ENCODE data around the gene NLK. TPM values are rescaled to one million over a fixed set of nuclear protein-coding genes. Genes with fewer than 3 reads are reported as not detected.
A peak's percentile ranks its signal among the peaks of the same experiment; 100 is the strongest.
"Not testable (repeated sequence)": the region's sequence is repeated elsewhere in the genome, so short reads cannot be mapped to it uniquely, and the experiment has no call there.

Gene NLK
- total and polyA plus RNA-seq, 5 donors from 2014 or later: 1.7 to 16.0 (median 1.9) TPM

DNA sequence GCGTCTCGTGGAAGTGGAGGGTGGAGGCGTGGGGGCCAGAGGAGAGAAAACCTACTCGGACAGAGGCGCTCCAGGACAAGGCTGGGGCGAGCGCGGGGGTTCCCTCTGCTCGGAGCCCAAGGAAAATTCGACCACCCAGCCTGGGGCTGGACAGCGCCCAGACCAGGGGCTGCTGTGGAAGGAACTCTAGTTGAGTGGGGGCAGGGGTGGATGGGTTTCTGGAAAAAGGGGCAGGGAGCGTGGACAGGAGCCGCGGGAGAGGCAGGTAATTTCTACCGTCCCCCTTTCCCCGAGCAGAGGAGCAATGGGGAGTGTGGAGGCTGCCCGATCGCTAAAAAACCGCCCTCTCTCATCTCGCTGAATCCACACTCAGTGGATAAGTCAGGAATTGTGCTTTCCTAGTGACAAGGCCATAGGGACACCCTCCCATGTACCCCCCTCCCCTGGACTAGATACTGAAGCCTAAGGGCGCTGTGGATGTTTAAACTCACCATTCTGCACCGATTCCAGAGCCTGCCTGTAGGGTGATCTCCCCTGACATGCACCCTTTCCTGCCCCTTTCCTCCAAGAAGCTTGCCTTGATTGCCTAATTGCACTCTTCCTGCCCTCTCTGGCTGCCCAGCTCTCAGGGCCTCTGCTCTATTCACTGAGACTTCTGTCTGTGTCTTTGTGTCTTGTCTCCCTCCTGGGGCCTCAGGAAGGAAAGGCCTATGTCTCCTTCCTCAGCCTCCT is 185.8 kb downstream of the NLK start:
- H3K9me3 ChIP-seq (ENCODE audit: control insufficient read depth in 2 of 2, low read length in 2 of 2): no peaks in the 10 kb centered on the region
- peaks cover 0 to 3% (median 0%) of the 10 kb centered on the region in 7 donors for H3K9me3 Mint-ChIP-seq
- no peak overlapping the region for H3K4me3 ChIP-seq (ENCODE audit: low read depth, low read length)

DNA sequence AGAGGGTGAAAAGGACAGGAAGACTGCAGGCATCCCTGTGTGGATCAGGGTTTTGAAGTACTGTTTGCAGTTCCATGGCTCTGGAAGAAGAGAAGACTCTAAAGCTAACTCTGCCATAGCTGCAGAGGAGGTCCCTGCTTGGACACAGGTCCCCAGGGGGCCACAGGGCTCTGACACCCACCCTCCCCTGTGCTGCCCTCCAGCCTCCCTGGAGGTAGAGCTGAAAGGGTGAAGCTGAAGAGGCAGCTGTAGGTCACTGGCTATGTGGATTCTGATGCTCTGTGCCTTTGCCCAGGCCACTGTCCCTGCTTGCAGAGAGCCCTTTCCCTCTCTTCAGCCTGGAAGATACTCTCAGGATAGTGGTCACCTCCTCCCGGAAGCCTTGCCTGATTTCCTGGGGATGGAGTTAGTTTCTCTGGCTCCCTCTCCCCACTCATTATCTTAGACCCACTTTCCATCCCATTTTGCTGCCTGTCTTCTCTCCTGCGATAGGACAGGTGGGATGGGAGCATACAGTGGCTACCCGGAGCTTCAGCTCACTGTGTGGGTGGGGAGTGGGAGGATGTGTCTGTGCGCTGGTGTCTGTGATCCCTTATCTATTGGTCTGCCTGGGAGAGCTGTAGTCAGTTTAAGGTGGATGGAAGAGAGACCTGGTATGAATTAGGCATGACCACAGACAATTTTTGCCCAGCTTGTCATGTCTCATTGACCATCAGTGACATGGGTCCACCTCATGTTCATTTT is 186.7 kb downstream of the NLK start:
- Histone ChIP-seq H3K27ac (ENCODE audit: insufficient read depth, low read length, poor library complexity, severe bottlenecking) (no peak overlapping the region), H3K36me3 (ENCODE audit: control insufficient read depth, insufficient read depth, low read length) (no peaks in the 10 kb centered on the region), H3K4me1 (ENCODE audit: control insufficient read depth, insufficient read depth, low read length, poor library complexity, severe bottlenecking) (peaks cover 5% of the 10 kb centered on the region), H3K9me3 (ENCODE audit: control insufficient read depth in 2 of 2, low read length in 2 of 2) (no peaks in the 10 kb centered on the region), H3K27me3 (ENCODE audit: control insufficient read depth, insufficient read depth, low read length) (peaks cover 13% of the 10 kb centered on the region), H3K4me3 (ENCODE audit: low read depth, low read length) (no peak overlapping the region)
- Mint-ChIP-seq H3K4me1 (peaks cover 0 to 18% (median 11%) of the 10 kb centered on the region in 4 donors), H3K36me3 (no peaks in the 10 kb centered on the region), H3K27ac (no peak overlapping the region), H3K27me3 (peaks cover 48% of the 10 kb centered on the region), H3K9me3 (peaks cover 0 to 3% (median 0%) of the 10 kb centered on the region in 7 donors), H3K4me3 (no peak overlapping the region)
- DNase-seq (no peak), ATAC-seq (ENCODE audit: low read depth in 2 of 2) (no peak)

More for the DNA sequence above, 185.8 kb downstream of the NLK start:
- peak overlapping the region in 1 of 3 donors; percentile 17 for H3K27ac Mint-ChIP-seq
- H3K36me3 Mint-ChIP-seq: no peaks in the 10 kb centered on the region
- peaks cover 13% of the 10 kb centered on the region for H3K27me3 ChIP-seq (ENCODE audit: control insufficient read depth, insufficient read depth, low read length)
- DNase-seq (peak in 1 of 3 donors; percentile 6), ATAC-seq (ENCODE audit: low read depth in 2 of 2) (no peak)
- H3K4me1 ChIP-seq (ENCODE audit: control insufficient read depth, insufficient read depth, low read length, poor library complexity, severe bottlenecking): peaks cover 5% of the 10 kb centered on the region
- H3K27ac ChIP-seq (ENCODE audit: insufficient read depth, low read length, poor library complexity, severe bottlenecking): no peak overlapping the region
- peak overlapping the region in 2 of 4 donors; percentile 64 to 74 for H3K4me3 Mint-ChIP-seq
- no peaks in the 10 kb centered on the region for H3K36me3 ChIP-seq (ENCODE audit: control insufficient read depth, insufficient read depth, low read length)
- peaks cover 0 to 18% (median 11%) of the 10 kb centered on the region in 4 donors for H3K4me1 Mint-ChIP-seq
- peaks cover 45% of the 10 kb centered on the region for H3K27me3 Mint-ChIP-seq

- H3K4me3 ChIP-seq (ENCODE audit: low read depth, low read length): no peak overlapping the region
- no peak overlapping the region for H3K27ac ChIP-seq (ENCODE audit: insufficient read depth, low read length, poor library complexity, severe bottlenecking)
- no peaks in the 10 kb centered on the region for H3K36me3 ChIP-seq (ENCODE audit: control insufficient read depth, insufficient read depth, low read length)
- Mint-ChIP-seq H3K27me3 (peaks cover 54% of the 10 kb centered on the region), H3K36me3 (no peaks in the 10 kb centered on the region), H3K9me3 (peaks cover 0 to 3% (median 0%) of the 10 kb centered on the region in 7 donors), H3K27ac (no peak overlapping the region), H3K4me1 (peaks cover 0 to 18% (median 11%) of the 10 kb centered on the region in 4 donors), H3K4me3 (no peak overlapping the region)
- peaks cover 13% of the 10 kb centered on the region for H3K27me3 ChIP-seq (ENCODE audit: control insufficient read depth, insufficient read depth, low read length)
- H3K4me1 ChIP-seq (ENCODE audit: control insufficient read depth, insufficient read depth, low read length, poor library complexity, severe bottlenecking): peaks cover 5% of the 10 kb centered on the region
- no peaks in the 10 kb centered on the region for H3K9me3 ChIP-seq (ENCODE audit: control insufficient read depth in 2 of 2, low read length in 2 of 2)
- DNase-seq: peak in 2 of 3 donors; percentile 30 to 41
- peak in 1 of 2 donors; percentile 50 for ATAC-seq (ENCODE audit: low read depth in 2 of 2)
Measured at GRCh38 chr17:28230011-28230410, 187.5 kb downstream of the NLK start.

GRCh38 chr17:28230607-28231006 is 188.1 kb downstream of the NLK start:
- ATAC-seq (ENCODE audit: low read depth in 2 of 2): not testable (repeated sequence)
- H3K27me3 ChIP-seq (ENCODE audit: control insufficient read depth, insufficient read depth, low read length): peaks cover 13% of the 10 kb centered on the region

GRCh38 chr17:28231624-28232023 is 189.1 kb downstream of the NLK start:
- not testable (repeated sequence) for H3K36me3 Mint-ChIP-seq; H3K27ac Mint-ChIP-seq; H3K4me3 ChIP-seq (ENCODE audit: low read depth, low read length); ATAC-seq (ENCODE audit: low read depth in 2 of 2); H3K9me3 ChIP-seq (ENCODE audit: control insufficient read depth in 2 of 2, low read length in 2 of 2); H3K9me3 Mint-ChIP-seq; H3K27ac ChIP-seq (ENCODE audit: insufficient read depth, low read length, poor library complexity, severe bottlenecking); H3K4me3 Mint-ChIP-seq; H3K36me3 ChIP-seq (ENCODE audit: control insufficient read depth, insufficient read depth, low read length); DNase-seq; H3K4me1 ChIP-seq (ENCODE audit: control insufficient read depth, insufficient read depth, low read length, poor library complexity, severe bottlenecking)
- peaks cover 0 to 18% (median 11%) of the 10 kb centered on the region in 4 donors for H3K4me1 Mint-ChIP-seq
- peaks cover 48% of the 10 kb centered on the region for H3K27me3 Mint-ChIP-seq
- peaks cover 13% of the 10 kb centered on the region for H3K27me3 ChIP-seq (ENCODE audit: control insufficient read depth, insufficient read depth, low read length)

More at GRCh38 chr17:28230607-28231006, 188.1 kb downstream of the NLK start:
- H3K36me3 Mint-ChIP-seq; H3K4me3 Mint-ChIP-seq; H3K9me3 ChIP-seq (ENCODE audit: control insufficient read depth in 2 of 2, low read length in 2 of 2); H3K4me3 ChIP-seq (ENCODE audit: low read depth, low read length); H3K27ac ChIP-seq (ENCODE audit: insufficient read depth, low read length, poor library complexity, severe bottlenecking); DNase-seq; H3K4me1 ChIP-seq (ENCODE audit: control insufficient read depth, insufficient read depth, low read length, poor library complexity, severe bottlenecking); H3K36me3 ChIP-seq (ENCODE audit: control insufficient read depth, insufficient read depth, low read length); H3K27ac Mint-ChIP-seq; H3K9me3 Mint-ChIP-seq: not testable (repeated sequence)
- H3K27me3 Mint-ChIP-seq: peaks cover 53% of the 10 kb centered on the region
- peaks cover 0 to 18% (median 11%) of the 10 kb centered on the region in 4 donors for H3K4me1 Mint-ChIP-seq

GRCh38 chr17:28232966-28233870 is 190.7 kb downstream of the NLK start:
- H3K9me3 ChIP-seq (ENCODE audit: control insufficient read depth in 2 of 2, low read length in 2 of 2); DNase-seq; H3K27ac ChIP-seq (ENCODE audit: insufficient read depth, low read length, poor library complexity, severe bottlenecking); H3K4me1 ChIP-seq (ENCODE audit: control insufficient read depth, insufficient read depth, low read length, poor library complexity, severe bottlenecking); H3K4me3 ChIP-seq (ENCODE audit: low read depth, low read length); H3K4me3 Mint-ChIP-seq; ATAC-seq (ENCODE audit: low read depth in 2 of 2); H3K9me3 Mint-ChIP-seq; H3K36me3 ChIP-seq (ENCODE audit: control insufficient read depth, insufficient read depth, low read length); H3K36me3 Mint-ChIP-seq; H3K27ac Mint-ChIP-seq: not testable (repeated sequence)
- Mint-ChIP-seq H3K4me1 (peaks cover 0 to 18% (median 8%) of the 10 kb centered on the region in 4 donors), H3K27me3 (peaks cover 48% of the 10 kb centered on the region)
- H3K27me3 ChIP-seq (ENCODE audit: control insufficient read depth, insufficient read depth, low read length): peaks cover 13% of the 10 kb centered on the region
